Caco-2 (cell line): Measurements from ENCODE around the gene RBM20. TPM values are rescaled to one million over a fixed set of nuclear protein-coding genes. Genes with fewer than 3 reads are reported as not detected.

Experiments
- BruUV-seq: library from RNA; stranded (reverse); fragments of 400-500 nt; replicated peaks from 2 replicates; lab custom pipeline; 2021; lab: Mats Ljungman, UMichigan
- CTCF ChIA-PET: fragments of 300-600 bp; sonication (Branson Sonifier 250); formaldehyde crosslinking; loops from one replicate; lab custom pipeline; 2022; ENCODE audit warnings: antibody characterized with exemption; lab: Charles Lee
- POLR2A ChIA-PET: fragments of 300-600 bp; sonication (Branson Sonifier 250); formaldehyde crosslinking; loops from one replicate; lab custom pipeline; 2022; ENCODE audit warnings: antibody characterized with exemption; lab: Charles Lee
- DNase-seq, 2 experiments: peaks; one replicate each; pipeline versions ENCODE4 v3.0.0 to v3.0.0-alpha.2; 2020 to 2022
- H3K27me3 ChIP-seq: replicated peaks from 2 replicates; pipeline ENCODE4 v1.6.0; 2011; ENCODE audit warnings: low read length; ENCODE audit not compliant: control insufficient read depth, insufficient read depth
- H3K36me3 ChIP-seq: 2 replicates; pipeline ENCODE4 v1.5.1; 2011; ENCODE audit warnings: low read length; ENCODE audit not compliant: control insufficient read depth, insufficient read depth
- H3K4me1 ChIP-seq: fragments of 250-450 bp; sonication (Bioruptor Pico); 2 replicates; pipeline ENCODE4 v1.5.1; 2020; ENCODE audit warnings: mild to moderate bottlenecking
- H3K4me3 ChIP-seq: 2 replicates; pipeline ENCODE4 v1.5.1; 2011; ENCODE audit warnings: low read depth, mild to moderate bottlenecking, control low read depth, low read length
- H3K9me3 ChIP-seq: fragments of 250-450 bp; sonication (Bioruptor Pico); 2 replicates; pipeline ENCODE4 v1.5.1; 2020; ENCODE audit warnings: mild to moderate bottlenecking, moderate library complexity
- H3K27ac Mint-ChIP-seq: one replicate; pipeline ENCODE4 v1.8.0; 2022; ENCODE audit warnings: mixed read lengths; ENCODE audit not compliant: unreplicated experiment
- H3K27me3 Mint-ChIP-seq: one replicate; pipeline ENCODE4 v1.8.0; 2022; ENCODE audit warnings: mixed read lengths; ENCODE audit not compliant: insufficient read depth, unreplicated experiment
- H3K36me3 Mint-ChIP-seq: one replicate; pipeline ENCODE4 v1.8.0; 2022; ENCODE audit warnings: mild to moderate bottlenecking, mixed read lengths; ENCODE audit not compliant: insufficient read depth, unreplicated experiment
- H3K4me1 Mint-ChIP-seq: one replicate; pipeline ENCODE4 v1.8.0; 2022; ENCODE audit warnings: low read depth, mixed read lengths; ENCODE audit not compliant: unreplicated experiment
- H3K4me3 Mint-ChIP-seq: one replicate; pipeline ENCODE4 v1.8.0; 2022; ENCODE audit warnings: mild to moderate bottlenecking, moderate library complexity, mixed read lengths; ENCODE audit not compliant: unreplicated experiment
- H3K9me3 Mint-ChIP-seq: one replicate; pipeline ENCODE4 v1.8.0; 2022; ENCODE audit warnings: mixed read lengths; ENCODE audit not compliant: unreplicated experiment
- CTCF ChIP-seq, 2 experiments: fragments of 200-600 bp in 1 of 2; IDR thresholded peaks; 1 replicate in 1 of 2; 2 replicates in 1 of 2; pipeline versions ENCODE4 v1.5.1 to v1.8.0; 2011 to 2022; ENCODE audit warnings: antibody characterized with exemption in 1 of 2, control low read depth in 1 of 2, inconsistent platforms in 1 of 2, low read depth in 1 of 2, low read length in 1 of 2, mild to moderate bottlenecking in 1 of 2, moderate library complexity in 1 of 2; ENCODE audit not compliant: insufficient read depth in 1 of 2, severe bottlenecking in 1 of 2, unreplicated experiment in 1 of 2
- intact Hi-C: fragments of 100-400 bp; cut with micrococcal nuclease; formaldehyde crosslinking; loops from one replicate; pipeline ENCODE4 v1.10.0; 2022; ENCODE audit not compliant: unreplicated experiment
- total RNA-seq: library from RNA; stranded (reverse); gene quantifications from 2 replicates; pipeline ENCODE4 v1.2.3, GENCODE V29; 2022

Gene RBM20
- total RNA-seq, 1 experiment from 2014 or later, result 0.36 TPM

- Histone ChIP-seq H3K4me3 (peak overlapping the region; percentile 44), H3K27me3 (peaks cover 2% of the 10 kb centered on the region), H3K36me3 (no peaks in the 10 kb centered on the region), H3K9me3 (no peaks in the 10 kb centered on the region), H3K4me1 (peaks cover 12% of the 10 kb centered on the region)
- H3K36me3 Mint-ChIP-seq, result no peaks in the 10 kb centered on the region
- BruUV-seq, result no TSS peak
- ChIA-PET POLR2A (no interaction called here), CTCF (interaction anchor here (1.0 kb wide), 1 partner anchor 27 kb away, joined by 6 read pairs; no protein-coding TSS in a partner anchor)
- peaks cover 23% of the 10 kb centered on the region for H3K27me3 Mint-ChIP-seq
- H3K4me1 Mint-ChIP-seq, result peaks cover 23% of the 10 kb centered on the region
- peak overlapping the region; percentile 52 for H3K4me3 Mint-ChIP-seq
- intact Hi-C loops, result no loop called here
- no peak overlapping the region for H3K27ac Mint-ChIP-seq
- H3K9me3 Mint-ChIP-seq, result no peaks in the 10 kb centered on the region
- no peak for TF ChIP-seq CTCF (IDR thresholded peaks at IDR 0.05; ENCODE audit: insufficient read depth in 1 of 2, low read depth in 1 of 2, low read length in 1 of 2, severe bottlenecking in 1 of 2, unreplicated experiment in 1 of 2)
- DNase-seq, result no peak
Measured at GRCh38 chr10:110644598-110645462, 694 bp downstream of the RBM20 start.

- intact Hi-C loops, result no loop called here
- BruUV-seq, result no TSS peak
- Mint-ChIP-seq H3K27ac (no peak overlapping the region), H3K4me3 (no peak overlapping the region), H3K27me3 (peaks cover 26% of the 10 kb centered on the region), H3K36me3 (no peaks in the 10 kb centered on the region), H3K4me1 (peaks cover 13% of the 10 kb centered on the region), H3K9me3 (no peaks in the 10 kb centered on the region)
- no peak for TF ChIP-seq CTCF (IDR thresholded peaks at IDR 0.05; ENCODE audit: insufficient read depth in 1 of 2, low read depth in 1 of 2, low read length in 1 of 2, severe bottlenecking in 1 of 2, unreplicated experiment in 1 of 2)
- CTCF ChIA-PET, result no interaction called here
- Histone ChIP-seq H3K4me1 (peaks cover under 1% of the 10 kb centered on the region; the same call in 1 of the 2 replicates), H3K9me3 (no peaks in the 10 kb centered on the region), H3K27me3 (peaks cover 2% of the 10 kb centered on the region), H3K4me3 (no peak overlapping the region), H3K36me3 (no peaks in the 10 kb centered on the region)
- POLR2A ChIA-PET, result no interaction called here
- DNase-seq, result no peak
Measured at GRCh38 chr10:110646417-110647135, 2.4 kb downstream of the RBM20 start.

GRCh38 chr10:110647136-110647430 is 2.9 kb downstream of the RBM20 start:
- H3K9me3 ChIP-seq, result no peaks in the 10 kb centered on the region
- Mint-ChIP-seq H3K4me3 (no peak overlapping the region), H3K27me3 (peaks cover 24% of the 10 kb centered on the region), H3K9me3 (no peaks in the 10 kb centered on the region), H3K27ac (no peak overlapping the region), H3K36me3 (no peaks in the 10 kb centered on the region), H3K4me1 (peaks cover 13% of the 10 kb centered on the region)
- intact Hi-C loops, result no loop called here
- no peak for TF ChIP-seq CTCF (IDR thresholded peaks at IDR 0.05; ENCODE audit: insufficient read depth in 1 of 2, low read depth in 1 of 2, low read length in 1 of 2, severe bottlenecking in 1 of 2, unreplicated experiment in 1 of 2)
- H3K36me3 ChIP-seq, result no peaks in the 10 kb centered on the region
- no peak for DNase-seq
- H3K27me3 ChIP-seq, result peaks cover 2% of the 10 kb centered on the region
- H3K4me1 ChIP-seq, result no peaks in the 10 kb centered on the region
- no peak overlapping the region for H3K4me3 ChIP-seq
- no TSS peak for BruUV-seq
- ChIA-PET CTCF (no interaction called here), POLR2A (no interaction called here)
